ENCODE data around the gene ANK2. TPM values are rescaled to one million over a fixed set of nuclear protein-coding genes. Genes with fewer than 3 reads are reported as not detected.
A peak's percentile ranks its signal among the peaks of the same experiment; 100 is the strongest.

ANK2 gene
- total and polyA plus RNA-seq, 2 donors from 2014 or later, result 21.1 to 125 TPM

- DNase-seq, result peak in 1 of 5 donors; percentile 19
- peak overlapping the region in 2 of 3 donors; percentile 64 to 78 for H3K4me3 ChIP-seq (ENCODE audit: low read length in 3 of 3)
- peak overlapping the region in 2 of 3 donors; percentile 20 to 71 for H3K9ac ChIP-seq (ENCODE audit: low read length in 3 of 3)
- H3K36me3 ChIP-seq (ENCODE audit: control insufficient read depth in 2 of 3, insufficient read depth in 3 of 3, low read length in 3 of 3), result no peaks in the 10 kb centered on the region
- peak; percentile 59 for FAIRE-seq
- H3K27ac ChIP-seq (ENCODE audit: low read depth in 2 of 2, low read length in 2 of 2), result peak overlapping the region; percentile 88 to 93
- intact Hi-C loops (cut with DNase I), result no loop called here
- TF ChIP-seq CTCF (IDR thresholded peaks at IDR 0.05; ENCODE audit: borderline replicate concordance, extremely low read depth, insufficient read depth), result no peak
- H3K9me3 ChIP-seq (ENCODE audit: control insufficient read depth in 2 of 3, insufficient read depth in 1 of 3, low read length in 3 of 3), result no peaks in the 10 kb centered on the region
- no peaks in the 10 kb centered on the region for H3K27me3 ChIP-seq (ENCODE audit: control insufficient read depth, insufficient read depth, low read length)
- peaks cover 0 to 10% (median 7%) of the 10 kb centered on the region in 3 donors for H3K4me1 ChIP-seq (ENCODE audit: control insufficient read depth in 2 of 3, insufficient read depth in 2 of 3, low read depth in 1 of 3, low read length in 3 of 3)
These were observed 98.2 kb downstream of the ANK2 start for GRCh38 chr4:113147498-113148111.

- Histone ChIP-seq H3K9ac (ENCODE audit: low read length in 3 of 3) (no peak overlapping the region), H3K27me3 (ENCODE audit: control insufficient read depth, insufficient read depth, low read length) (no peaks in the 10 kb centered on the region), H3K27ac (ENCODE audit: low read depth in 2 of 2, low read length in 2 of 2) (peak overlapping the region; percentile 35 to 53), H3K4me1 (ENCODE audit: control insufficient read depth in 2 of 3, insufficient read depth in 2 of 3, low read depth in 1 of 3, low read length in 3 of 3) (peaks cover 0 to 13% (median 7%) of the 10 kb centered on the region in 3 donors), H3K36me3 (ENCODE audit: control insufficient read depth in 2 of 3, insufficient read depth in 3 of 3, low read length in 3 of 3) (no peaks in the 10 kb centered on the region), H3K4me3 (ENCODE audit: low read length in 3 of 3) (no peak overlapping the region), H3K9me3 (ENCODE audit: control insufficient read depth in 2 of 3, insufficient read depth in 1 of 3, low read length in 3 of 3) (no peaks in the 10 kb centered on the region)
- FAIRE-seq (no peak), DNase-seq (no peak)
- TF ChIP-seq CTCF (IDR thresholded peaks at IDR 0.05; ENCODE audit: borderline replicate concordance, extremely low read depth, insufficient read depth), result no peak
- intact Hi-C loops (cut with DNase I), result no loop called here
These were observed 99.5 kb downstream of the ANK2 start for GRCh38 chr4:113148925-113149324.

GRCh38 chr4:113153529-113154101 lies 104.2 kb downstream of the ANK2 start:
- Histone ChIP-seq H3K4me1 (ENCODE audit: control insufficient read depth in 2 of 3, insufficient read depth in 2 of 3, low read depth in 1 of 3, low read length in 3 of 3) (peaks cover 0 to 6% (median 0%) of the 10 kb centered on the region in 3 donors), H3K27ac (ENCODE audit: low read depth in 2 of 2, low read length in 2 of 2) (no peak overlapping the region), H3K27me3 (ENCODE audit: control insufficient read depth, insufficient read depth, low read length) (no peaks in the 10 kb centered on the region), H3K4me3 (ENCODE audit: low read length in 3 of 3) (no peak overlapping the region), H3K9ac (ENCODE audit: low read length in 3 of 3) (no peak overlapping the region), H3K9me3 (ENCODE audit: control insufficient read depth in 2 of 3, insufficient read depth in 1 of 3, low read length in 3 of 3) (no peaks in the 10 kb centered on the region), H3K36me3 (ENCODE audit: control insufficient read depth in 2 of 3, insufficient read depth in 3 of 3, low read length in 3 of 3) (no peaks in the 10 kb centered on the region)
- FAIRE-seq (no peak), DNase-seq (no peak)
- no peak for TF ChIP-seq CTCF (IDR thresholded peaks at IDR 0.05; ENCODE audit: borderline replicate concordance, extremely low read depth, insufficient read depth)
- intact Hi-C loops (cut with DNase I), result no loop called here
